ENCODE results near the gene PRM2.
A peak's percentile ranks its signal among the peaks of the same experiment; 100 is the strongest.

Gene PRM2

GRCh38 chr16:11255737-11256660 lies 20.3 kb downstream of the PRM2 start, which contains the start of gene SOCS1:
SOCS1 (minus strand) TSS chr16:11256204; CDS start chr16:11255478, 726 bp downstream.
- TF ChIP-seq POLR2AphosphoS5 (IDR thresholded peaks at IDR 0.05; ENCODE audit: low read depth, low read length) (peak; percentile 93), FOXP2 (optimal IDR thresholded peaks at IDR 0.05; ENCODE audit: borderline replicate concordance, extremely low read depth, extremely low read length, insufficient read depth) (no peak), TAF1 (IDR thresholded peaks at IDR 0.05; ENCODE audit: borderline replicate concordance, insufficient read depth, low read length) (peak; percentile 87), SIN3A (IDR thresholded peaks at IDR 0.05; ENCODE audit: borderline replicate concordance, insufficient read depth, low read length) (peak; percentile 37; the same call in 1 of the 2 replicates)
- TF ChIP-seq, protein P1, sequence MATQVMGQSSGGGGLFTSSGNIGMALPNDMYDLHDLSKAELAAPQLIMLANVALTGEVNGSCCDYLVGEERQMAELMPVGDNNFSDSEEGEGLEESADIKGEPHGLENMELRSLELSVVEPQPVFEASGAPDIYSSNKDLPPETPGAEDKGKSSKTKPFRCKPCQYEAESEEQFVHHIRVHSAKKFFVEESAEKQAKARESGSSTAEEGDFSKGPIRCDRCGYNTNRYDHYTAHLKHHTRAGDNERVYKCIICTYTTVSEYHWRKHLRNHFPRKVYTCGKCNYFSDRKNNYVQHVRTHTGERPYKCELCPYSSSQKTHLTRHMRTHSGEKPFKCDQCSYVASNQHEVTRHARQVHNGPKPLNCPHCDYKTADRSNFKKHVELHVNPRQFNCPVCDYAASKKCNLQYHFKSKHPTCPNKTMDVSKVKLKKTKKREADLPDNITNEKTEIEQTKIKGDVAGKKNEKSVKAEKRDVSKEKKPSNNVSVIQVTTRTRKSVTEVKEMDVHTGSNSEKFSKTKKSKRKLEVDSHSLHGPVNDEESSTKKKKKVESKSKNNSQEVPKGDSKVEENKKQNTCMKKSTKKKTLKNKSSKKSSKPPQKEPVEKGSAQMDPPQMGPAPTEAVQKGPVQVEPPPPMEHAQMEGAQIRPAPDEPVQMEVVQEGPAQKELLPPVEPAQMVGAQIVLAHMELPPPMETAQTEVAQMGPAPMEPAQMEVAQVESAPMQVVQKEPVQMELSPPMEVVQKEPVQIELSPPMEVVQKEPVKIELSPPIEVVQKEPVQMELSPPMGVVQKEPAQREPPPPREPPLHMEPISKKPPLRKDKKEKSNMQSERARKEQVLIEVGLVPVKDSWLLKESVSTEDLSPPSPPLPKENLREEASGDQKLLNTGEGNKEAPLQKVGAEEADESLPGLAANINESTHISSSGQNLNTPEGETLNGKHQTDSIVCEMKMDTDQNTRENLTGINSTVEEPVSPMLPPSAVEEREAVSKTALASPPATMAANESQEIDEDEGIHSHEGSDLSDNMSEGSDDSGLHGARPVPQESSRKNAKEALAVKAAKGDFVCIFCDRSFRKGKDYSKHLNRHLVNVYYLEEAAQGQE (IDR thresholded peaks at IDR 0.05; ENCODE audit: insufficient read depth in 1 of 2, low read depth in 2 of 2, low read length in 2 of 2), result peak in 1 of 2 experiments; percentile 18; a peak in 1 of 4 replicates

- TF ChIP-seq TAF1 (IDR thresholded peaks at IDR 0.05; ENCODE audit: borderline replicate concordance, insufficient read depth, low read length) (no peak), POLR2AphosphoS5 (IDR thresholded peaks at IDR 0.05; ENCODE audit: low read depth, low read length) (no peak), SIN3A (IDR thresholded peaks at IDR 0.05; ENCODE audit: borderline replicate concordance, insufficient read depth, low read length) (no peak), FOXP2 (optimal IDR thresholded peaks at IDR 0.05; ENCODE audit: borderline replicate concordance, extremely low read depth, extremely low read length, insufficient read depth) (no peak)
- TF ChIP-seq, protein P1 (IDR thresholded peaks at IDR 0.05; ENCODE audit: insufficient read depth in 1 of 2, low read depth in 2 of 2, low read length in 2 of 2), result no peak
These were observed 21.2 kb downstream of the PRM2 start for GRCh38 chr16:11254913-11255736.

DNA sequence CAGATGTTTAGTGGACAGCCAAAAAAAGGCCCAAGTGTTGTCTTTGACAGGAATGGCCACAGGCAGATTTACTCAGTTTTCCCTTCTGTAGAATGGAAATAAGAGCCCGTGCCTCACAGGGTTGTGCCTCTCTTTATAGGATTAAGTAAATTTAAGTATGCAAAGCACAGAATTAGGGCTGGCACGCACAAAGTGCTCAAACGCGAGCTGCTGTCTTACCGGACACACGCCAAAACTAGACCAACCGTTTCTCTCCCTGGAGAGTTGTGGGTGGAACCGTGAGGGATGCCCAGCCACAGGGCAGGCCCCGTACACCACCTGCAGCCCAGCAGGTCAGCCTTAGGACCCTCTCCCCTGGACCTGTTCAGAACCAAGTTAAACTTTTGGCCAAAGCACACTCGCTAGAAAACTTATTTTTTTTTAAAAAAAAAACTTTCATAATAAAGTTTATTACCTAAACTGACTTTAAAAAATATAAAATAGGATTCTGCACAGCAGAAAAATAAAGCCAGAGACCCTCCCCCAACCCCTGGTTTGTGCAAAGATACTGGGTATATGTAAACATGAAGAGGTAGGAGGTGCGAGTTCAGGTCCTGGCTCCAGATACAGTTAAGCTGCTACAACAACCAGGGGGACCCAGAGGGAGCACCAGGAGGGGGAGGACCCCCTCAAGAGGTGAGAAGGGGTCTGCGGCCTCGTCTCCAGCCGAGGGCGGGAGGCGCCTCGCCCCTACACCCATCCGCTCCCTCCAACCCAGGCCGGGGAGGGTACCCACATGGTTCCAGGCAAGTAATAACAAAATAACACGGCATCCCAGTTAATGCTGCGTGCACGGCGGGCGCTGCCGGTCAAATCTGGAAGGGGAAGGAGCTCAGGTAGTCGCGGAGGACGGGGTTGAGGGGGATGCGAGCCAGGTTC lies 22.0 kb downstream of the PRM2 start:
- no peak for TF ChIP-seq FOXP2 (optimal IDR thresholded peaks at IDR 0.05; ENCODE audit: borderline replicate concordance, extremely low read depth, extremely low read length, insufficient read depth)
- TF ChIP-seq, protein P1 (IDR thresholded peaks at IDR 0.05; ENCODE audit: insufficient read depth in 1 of 2, low read depth in 2 of 2, low read length in 2 of 2), result no peak
- TF ChIP-seq TAF1 (IDR thresholded peaks at IDR 0.05; ENCODE audit: borderline replicate concordance, insufficient read depth, low read length), result no peak
- no peak for TF ChIP-seq POLR2AphosphoS5 (IDR thresholded peaks at IDR 0.05; ENCODE audit: low read depth, low read length)
- no peak for TF ChIP-seq SIN3A (IDR thresholded peaks at IDR 0.05; ENCODE audit: borderline replicate concordance, insufficient read depth, low read length)

All from PFSK-1 (cell line).